ENCODE measurements around the gene SUSD3.
"Not testable (repeated sequence)": the region's sequence is repeated elsewhere in the genome, so short reads cannot be mapped to it uniquely, and the experiment has no call there.

The SUSD3 gene

GRCh38 chr9:93058355-93059010, at the start of gene SUSD3:
Gene SUSD3, plus strand, starts transcription at chr9:93058701. Its CDS starts 42 bp downstream, at chr9:93058743.
- peak; percentile 70 for DNase-seq

GRCh38 chr9:93009337-93010015, 49.0 kb upstream of the SUSD3 start:
- DNase-seq: no peak

- no peak for DNase-seq
Observed at GRCh38 chr9:93010056-93010455, 48.4 kb upstream of the SUSD3 start.

GRCh38 chr9:93010704-93011103, 47.8 kb upstream of the SUSD3 start:
- no peak for DNase-seq

- no peak for DNase-seq
Observed at GRCh38 chr9:93011114-93011513, 47.4 kb upstream of the SUSD3 start.

- DNase-seq: no peak
Observed at GRCh38 chr9:93012963-93013855, 45.3 kb upstream of the SUSD3 start.

- DNase-seq: no peak
Observed at GRCh38 chr9:93013856-93014582, 44.5 kb upstream of the SUSD3 start.

DNA sequence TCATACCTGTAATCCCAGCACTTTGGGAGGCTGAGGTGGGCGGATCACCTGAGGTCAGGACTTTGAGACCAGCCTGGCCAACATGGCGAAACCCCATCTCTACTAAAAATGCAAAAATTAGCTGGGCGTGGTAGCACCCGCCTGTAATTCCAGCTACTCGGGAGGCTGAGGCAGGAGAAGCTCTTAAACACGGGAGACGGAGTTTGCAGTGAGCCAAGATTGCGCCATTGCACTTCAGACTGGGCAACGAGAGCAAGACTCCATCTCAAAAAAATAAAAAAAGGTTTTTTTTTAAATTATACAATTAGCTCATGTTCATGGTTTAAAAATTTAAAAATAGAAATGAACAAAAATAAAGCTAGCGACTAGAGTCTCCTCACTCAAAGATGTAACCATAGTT, 43.3 kb upstream of the SUSD3 start:
- not testable (repeated sequence) for DNase-seq

DNA sequence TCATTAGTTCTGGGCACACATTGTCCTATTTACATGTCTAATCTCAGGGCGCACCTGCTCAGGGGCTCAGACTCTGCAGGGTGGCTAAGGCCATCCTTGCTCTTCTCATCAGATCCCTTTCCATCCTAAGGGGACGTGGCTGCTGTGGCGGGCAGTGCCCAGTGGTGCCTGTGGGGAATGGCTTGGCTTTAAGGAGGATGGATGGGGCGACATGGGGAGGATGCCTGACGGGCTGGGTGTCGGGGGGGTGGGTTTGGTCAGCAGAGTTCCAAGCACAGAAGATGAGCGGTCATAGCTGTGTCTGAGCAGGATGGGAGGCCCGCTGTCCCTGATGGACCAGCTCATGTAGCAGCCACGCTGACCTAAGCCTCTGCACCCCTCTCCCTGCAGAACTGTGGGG, 40.9 kb upstream of the SUSD3 start:
- no peak for DNase-seq

- no peak for DNase-seq
Observed at GRCh38 chr9:93020151-93020550, 38.4 kb upstream of the SUSD3 start.

- no peak for DNase-seq
Observed at GRCh38 chr9:93020771-93021670, 37.5 kb upstream of the SUSD3 start.

- DNase-seq: no peak
Observed at GRCh38 chr9:93022066-93022465, 36.4 kb upstream of the SUSD3 start.

DNA sequence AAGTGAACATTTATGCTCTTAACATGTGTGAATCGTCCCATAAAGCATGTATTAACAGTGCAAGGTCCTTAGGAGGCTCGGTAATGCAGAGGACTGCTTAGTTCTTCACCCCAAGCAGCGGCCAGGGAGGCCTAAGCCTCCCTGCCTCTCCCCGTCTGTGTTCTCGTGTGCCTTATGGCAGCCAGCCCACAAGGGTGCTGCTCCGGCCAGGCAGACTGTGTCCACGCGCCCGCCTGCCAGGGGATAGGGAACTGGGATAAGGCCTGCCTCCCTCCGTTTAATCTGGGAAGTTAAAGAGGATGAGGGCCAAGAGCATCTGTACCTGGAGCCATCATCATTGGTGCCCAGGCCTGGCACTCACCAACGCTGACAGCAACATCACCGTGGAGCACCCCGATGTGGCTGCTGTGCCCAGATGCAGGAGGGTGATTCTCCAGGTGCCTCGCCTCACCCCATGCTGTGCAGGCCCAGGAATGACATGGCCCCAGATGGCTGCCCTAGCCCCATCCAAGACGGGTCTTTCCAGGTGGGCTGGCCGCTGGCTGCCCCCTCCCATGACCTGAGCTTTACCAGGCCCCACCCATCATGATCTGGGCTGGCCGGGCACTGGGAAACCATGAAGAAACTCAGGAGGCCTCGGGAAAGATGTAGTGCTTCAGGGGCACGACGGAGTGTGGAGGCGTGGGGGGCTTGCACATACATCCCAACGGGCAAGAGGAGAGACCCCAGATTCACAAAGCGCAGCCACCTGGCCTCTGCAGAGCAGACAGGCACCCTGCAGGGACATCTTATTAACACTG, 35.6 kb upstream of the SUSD3 start:
- no peak for DNase-seq

DNA sequence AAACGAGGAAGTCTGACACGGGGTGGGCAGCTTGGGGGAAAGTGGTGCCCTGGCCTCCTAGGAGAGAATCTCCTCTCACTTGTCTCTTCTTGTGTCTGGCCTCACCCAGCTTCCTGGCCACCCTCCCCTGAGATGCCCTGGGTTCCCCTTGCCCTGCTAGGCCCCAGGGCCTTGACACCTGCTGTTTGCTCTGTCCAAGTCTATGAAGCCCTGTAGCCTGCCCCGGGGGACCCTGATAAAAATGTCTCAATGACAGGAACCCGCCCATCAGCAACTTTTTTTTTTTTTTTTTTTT, 35.0 kb upstream of the SUSD3 start:
- no peak for DNase-seq

GRCh38 chr9:93024646-93024910, 33.9 kb upstream of the SUSD3 start:
- no peak for DNase-seq

- DNase-seq: no peak
Observed at GRCh38 chr9:93024986-93025630, 33.4 kb upstream of the SUSD3 start.

GRCh38 chr9:93025736-93026135, 32.8 kb upstream of the SUSD3 start:
- DNase-seq: no peak

DNA sequence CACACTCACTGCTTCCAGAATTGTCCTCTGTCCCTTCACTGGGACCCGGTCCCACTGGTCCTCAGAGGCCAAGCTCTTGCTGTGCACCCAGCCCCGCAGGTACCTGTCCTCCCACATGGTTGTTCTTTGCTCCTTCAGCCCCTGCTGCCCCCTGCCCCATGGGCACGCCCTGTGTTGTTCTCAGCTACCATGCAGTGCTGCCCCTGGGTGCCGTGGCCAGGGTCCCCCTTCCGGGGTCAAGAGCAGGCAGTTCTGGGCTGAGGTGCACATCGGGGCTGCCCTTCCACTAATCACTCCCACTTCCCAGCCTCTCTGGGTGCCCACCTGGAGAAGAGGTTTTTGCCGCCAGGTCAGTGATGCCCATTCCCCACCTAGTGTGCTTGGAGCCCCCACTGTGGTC, 31.9 kb upstream of the SUSD3 start:
- DNase-seq: no peak

- DNase-seq: no peak
Observed at GRCh38 chr9:93027750-93028149, 30.8 kb upstream of the SUSD3 start.

DNA sequence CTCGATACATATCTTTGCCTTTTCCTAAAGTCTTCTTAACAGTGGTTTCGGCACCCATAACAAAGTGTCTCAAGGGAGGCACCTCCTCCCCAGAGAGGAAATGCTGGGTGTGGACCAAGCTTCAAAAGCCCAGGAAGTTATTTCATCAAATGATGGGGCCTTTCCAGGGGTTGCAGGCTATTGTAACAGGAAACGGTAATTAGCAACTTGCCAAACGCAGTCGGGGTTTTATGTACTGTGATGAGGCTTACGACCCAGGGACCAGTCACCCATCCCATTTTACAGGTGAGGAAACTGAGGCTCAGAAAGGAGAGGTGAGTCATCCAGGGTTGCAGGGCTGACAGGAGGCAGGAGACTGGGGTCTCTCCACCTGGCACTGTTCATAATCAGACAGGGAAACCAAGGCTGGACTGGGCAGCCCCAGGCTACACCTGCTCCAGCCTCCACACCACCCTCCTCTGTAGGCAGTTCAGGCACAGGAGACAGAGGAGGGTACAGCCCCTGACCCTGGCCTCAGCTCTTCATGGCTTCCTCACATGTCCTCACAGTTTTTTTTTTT, 30.0 kb upstream of the SUSD3 start:
- no peak for DNase-seq
